Stimulated activated CD8-positive, alpha-beta memory T cell treated with anti-CD3 and anti-CD28 coated beads, Interleukin-15, amount 100 ng/mL, for 1 hour (primary cell): Measurements from ENCODE around the gene FBN1.

Experiments
- DNase-seq: peaks from one replicate; pipeline ENCODE4 v3.0.0-alpha.2; 2020; ENCODE audit warnings: low read depth

Gene FBN1

DNA sequence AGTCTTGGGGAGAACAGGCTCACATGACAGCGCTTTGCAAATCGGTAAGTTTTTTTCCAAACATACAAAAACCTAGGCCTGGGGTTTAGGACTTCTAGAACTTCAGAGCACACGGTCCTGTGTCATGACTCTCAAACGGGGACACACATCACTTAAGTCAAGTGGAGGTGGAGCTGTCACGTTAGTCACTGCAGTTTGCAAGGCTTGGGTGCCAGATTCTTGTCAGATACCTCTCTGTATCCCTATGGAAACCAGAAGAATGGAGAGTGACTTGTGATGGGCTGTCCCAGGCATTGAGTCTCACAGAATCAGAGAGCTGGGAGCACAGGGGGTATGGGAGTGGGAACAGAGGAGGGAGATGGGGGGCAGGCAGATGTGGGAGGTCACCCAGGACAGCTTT lies 249.5 kb downstream of the FBN1 start:
- no peak for DNase-seq

DNA sequence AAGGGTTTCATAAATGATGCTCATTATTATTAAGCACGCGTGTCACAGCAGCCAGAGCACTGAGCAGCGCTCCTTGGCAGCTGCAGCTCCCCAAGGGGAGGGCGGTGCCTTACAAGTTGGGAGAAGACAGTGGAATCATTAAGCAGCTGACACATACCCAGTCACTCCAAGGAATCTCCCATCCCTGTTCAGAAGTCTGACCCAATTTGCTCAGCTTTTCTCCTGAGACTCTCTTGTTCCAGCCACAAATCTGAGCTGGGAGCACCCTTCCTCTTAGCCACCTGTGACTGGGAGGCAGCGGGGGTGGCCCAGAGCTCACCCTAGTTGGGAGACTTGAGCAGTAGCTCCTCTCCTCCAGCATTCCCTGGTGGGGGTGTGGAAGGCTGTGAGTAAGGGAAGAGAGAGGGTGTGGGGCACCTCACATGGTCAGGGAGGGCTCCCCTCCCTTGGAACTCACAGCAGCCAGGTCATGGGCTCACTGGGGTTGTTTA lies 249.9 kb downstream of the FBN1 start:
- no peak for DNase-seq

DNA sequence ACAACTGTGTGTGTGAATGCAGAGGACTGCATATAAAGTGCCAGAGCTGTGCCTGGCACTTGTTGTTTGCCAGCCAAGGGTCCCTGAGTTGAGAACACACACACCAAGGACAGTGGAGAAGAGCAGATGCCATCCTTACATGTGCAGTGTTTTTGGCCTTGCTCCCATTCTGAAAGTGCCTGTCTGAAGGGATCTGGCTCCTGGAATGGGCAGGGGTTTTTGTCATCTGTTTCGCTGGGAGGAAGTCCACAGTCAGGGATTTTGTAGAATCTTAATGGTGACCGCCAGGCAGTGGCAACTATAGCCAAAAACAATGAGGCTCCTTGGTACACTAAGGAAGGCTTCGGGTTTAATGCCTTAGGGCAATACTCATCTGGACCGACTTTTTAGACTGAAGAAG lies 250.5 kb downstream of the FBN1 start:
- no peak for DNase-seq

DNA sequence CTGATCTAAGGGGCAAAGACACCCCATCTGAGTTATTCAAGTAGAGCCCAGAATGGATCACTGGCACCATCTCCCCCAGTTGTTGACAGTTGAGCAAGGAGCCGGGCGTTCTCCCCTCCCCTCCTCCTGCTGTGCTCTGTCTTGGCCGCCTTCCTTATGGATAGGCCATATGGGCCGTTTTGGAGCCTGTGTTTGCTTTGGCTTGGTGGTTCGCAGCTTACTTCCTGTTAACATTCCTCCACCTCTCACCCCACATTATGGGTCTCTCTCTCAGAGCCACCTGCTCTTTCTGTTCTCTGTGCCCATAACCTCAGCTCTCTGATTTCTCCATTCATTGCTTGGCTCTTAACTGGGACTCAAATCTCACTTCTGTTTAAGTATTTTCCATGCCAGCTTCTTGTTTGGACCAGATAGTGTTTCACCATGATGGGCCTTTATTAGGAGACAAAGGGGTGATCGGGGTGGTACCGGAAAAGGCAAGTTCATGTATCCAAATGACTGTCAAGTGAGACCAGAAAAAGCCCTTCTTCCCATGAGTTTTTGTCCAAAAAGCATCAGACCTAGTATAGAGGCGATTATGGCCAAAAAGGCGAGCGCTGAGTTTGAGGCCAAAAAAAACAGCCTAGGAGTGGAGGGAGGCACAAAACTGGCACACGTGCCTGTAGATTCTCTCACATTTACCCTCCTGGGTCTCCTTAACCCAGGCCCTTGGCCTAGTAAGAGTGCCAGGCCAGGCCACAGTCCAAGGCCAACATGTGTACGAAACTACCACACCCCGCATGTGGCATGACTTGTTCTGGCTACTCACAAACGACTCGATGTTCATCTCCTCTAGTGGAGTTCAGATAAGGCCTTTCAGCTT lies 251.6 kb downstream of the FBN1 start:
- no peak for DNase-seq

DNA sequence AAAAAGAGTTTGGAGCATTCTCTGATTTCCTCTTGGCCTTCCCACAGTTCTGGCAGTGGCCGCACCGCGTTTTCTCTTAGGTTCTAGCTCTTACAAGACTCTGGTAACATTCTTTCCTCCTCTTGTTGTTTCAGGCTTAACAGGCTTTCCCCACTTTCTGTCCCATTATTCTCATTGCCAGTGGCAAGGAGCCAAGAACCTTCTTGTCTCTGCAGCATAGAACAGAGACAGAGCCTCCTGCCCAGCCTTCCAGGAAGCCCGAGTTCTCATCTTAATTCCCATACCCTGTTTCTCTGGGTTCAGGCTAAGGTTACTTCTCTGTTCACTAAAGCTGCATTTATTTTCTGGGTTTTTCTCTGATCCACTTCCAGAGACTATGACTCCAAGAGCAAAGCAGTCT lies 253.2 kb downstream of the FBN1 start:
- no peak for DNase-seq

DNA sequence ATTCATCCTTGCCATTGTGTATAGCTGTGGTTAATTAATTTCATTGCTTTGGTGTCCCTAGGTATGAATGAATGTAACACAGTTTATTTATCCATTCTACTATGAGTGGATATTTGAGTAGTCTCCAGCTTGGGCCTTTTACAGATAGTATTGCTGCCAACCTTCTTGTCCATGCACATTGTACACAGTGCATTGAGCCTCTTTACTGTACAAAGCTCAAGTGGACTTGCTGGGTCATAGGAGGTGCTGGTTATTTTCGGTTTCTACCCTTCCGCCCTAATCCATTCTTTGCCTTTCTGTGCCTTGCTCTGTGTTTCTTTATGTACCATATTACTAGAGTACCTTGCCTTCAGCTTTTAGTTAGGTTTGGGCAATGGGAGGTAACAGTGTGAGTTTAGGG lies 253.6 kb downstream of the FBN1 start:
- DNase-seq, result no peak

DNA sequence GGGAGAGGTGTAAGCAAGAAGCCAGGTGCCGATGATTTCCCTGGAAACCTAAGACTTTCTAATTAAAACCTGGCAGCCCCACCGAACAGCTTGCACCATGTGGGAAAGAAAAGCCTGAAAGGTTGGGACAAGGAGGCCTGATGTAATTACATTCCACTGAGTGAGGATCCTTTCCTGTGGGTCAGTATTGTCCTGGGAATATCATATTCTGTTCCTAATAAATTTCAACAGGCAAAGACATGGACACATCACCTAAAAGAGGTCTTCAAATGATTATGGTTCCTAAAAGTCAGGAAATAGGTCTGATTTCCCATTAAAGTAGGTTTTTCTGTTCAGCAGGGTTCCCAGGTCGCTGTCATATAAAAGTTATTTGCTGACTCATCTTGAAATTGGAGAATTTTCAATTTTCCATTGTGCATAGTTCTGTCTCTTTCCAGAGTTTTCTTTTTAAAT lies 255.8 kb downstream of the FBN1 start:
- no peak for DNase-seq

DNA sequence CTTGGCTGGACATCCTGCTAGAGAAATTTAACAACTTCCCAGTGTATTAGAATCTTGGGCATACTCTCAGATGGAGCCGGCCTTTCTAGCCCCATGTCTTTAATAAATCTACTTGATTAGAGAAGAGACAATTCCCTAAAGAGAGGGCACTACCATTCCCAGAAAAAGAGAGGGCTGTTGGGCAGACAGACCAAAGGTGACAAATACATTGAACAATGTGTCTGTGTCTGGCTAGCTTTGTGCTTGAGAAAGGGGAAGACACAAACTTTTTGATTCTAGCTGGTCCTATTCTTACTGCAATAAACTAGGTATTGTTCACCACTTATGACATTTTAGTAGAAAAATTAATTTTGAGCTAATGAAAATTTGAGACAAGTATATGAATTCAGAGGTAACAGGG lies 256.6 kb downstream of the FBN1 start:
- DNase-seq, result no peak

DNA sequence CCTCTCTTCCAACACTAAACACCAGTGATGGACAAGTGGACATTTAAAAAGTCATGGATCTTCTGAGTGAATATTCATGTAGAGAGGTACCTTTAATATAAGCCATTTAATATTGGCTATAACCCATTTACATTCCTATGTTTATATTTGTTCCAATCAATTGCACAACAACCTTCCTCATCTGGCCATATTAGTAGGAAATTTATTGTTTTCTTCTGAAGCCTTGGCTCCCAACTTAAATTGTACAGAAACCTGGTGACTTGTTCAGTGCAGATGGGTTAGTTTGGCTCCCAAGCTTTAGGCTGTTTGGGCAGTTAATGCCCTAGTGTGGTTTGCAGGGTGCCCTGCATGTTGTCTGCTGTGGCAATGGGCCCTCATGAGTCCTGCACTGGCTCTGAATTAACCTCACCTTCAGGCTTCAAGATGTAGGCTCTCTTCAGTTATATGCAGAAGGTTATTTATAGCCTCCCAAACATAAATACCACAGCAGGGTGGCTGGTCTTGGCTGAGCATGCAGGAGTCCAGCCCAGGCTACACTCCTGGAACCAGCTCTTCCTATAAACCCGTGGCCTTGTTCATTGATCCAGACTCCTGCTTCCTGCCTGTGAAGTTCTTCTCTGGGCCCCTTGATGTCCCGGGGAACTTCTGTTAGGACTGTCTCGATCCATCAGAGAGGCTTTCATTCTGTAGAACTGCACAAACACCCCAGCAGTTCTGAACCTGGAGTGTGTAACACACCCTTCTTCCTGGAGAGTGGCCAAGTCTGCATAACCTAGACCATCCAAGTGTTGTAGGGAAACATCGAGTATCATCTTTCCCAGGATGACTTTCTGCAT lies 257.3 kb downstream of the FBN1 start:
- DNase-seq, result no peak

DNA sequence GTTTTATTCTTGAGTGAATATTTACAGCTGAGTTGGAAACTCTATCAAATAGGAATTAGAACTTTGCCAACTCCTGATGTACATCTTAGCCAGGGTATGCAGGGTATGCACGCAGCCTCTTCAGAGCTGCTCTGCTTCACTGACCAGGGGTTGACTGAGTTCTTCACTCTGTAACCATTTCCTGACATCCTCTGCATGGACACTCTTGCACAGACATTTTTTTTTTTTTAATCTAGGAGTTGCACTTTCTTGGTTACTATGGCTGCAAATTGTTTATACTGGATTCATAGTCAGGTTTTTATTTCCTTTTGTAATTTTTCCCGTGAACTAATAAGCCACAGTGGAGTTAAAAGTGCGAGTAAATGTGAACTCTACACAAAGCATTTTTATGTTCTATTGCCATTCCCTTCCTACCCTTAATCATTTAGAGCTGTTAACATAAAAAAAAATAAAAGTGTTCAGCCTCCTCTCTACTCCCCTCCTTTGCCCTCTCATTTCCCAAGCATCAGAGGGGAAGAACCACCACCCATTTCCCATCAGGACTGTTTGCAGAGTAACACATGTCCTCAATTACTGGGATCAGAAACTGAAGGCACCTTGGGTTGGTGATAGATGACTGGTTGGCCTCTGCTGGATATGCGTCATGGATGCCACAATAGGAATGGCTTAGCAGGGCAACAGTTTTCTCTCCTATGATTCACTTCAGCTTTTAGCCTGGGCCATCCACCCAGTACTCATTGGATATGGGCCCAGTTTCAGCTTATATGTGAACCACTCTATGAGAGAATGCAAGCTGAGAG lies 260.3 kb downstream of the FBN1 start:
- DNase-seq, result no peak

DNA sequence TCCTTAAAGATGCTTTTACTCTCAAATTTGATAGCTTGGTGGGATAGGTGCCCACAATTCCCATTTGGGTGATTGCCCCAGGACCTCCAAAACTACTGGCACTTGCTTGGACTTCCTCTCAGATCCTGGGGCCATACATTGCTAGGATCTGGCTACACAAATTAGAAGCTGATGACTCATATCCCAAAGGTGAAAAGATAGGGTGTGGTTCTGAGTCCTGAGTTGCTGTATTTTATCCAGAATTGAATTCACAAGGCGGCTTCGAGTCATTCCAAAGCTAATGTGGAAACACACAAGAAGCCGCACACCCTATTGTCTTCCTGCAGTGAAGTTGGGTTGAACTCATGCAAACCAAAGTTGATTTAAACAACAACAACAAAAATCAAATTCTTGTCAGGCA lies 260.9 kb downstream of the FBN1 start:
- DNase-seq, result no peak

DNA sequence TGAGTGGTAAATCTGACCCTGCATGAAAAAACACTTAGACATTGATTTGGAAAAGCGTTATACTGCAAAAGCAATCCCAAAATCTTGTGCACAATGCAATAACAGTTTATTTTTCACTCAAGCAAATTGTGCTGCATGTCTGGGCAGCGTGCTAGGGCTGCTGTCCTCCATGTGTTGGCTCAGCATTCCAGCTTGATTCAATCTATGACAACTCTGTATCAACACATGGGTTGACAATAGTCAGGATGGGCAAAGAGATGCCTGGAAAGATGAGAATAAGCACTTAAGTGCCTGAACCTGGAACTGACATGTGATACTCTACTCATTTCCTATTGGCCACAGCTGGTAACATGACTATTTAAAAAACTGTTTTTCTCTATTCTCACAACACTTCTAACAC lies 262.5 kb downstream of the FBN1 start:
- DNase-seq, result no peak

DNA sequence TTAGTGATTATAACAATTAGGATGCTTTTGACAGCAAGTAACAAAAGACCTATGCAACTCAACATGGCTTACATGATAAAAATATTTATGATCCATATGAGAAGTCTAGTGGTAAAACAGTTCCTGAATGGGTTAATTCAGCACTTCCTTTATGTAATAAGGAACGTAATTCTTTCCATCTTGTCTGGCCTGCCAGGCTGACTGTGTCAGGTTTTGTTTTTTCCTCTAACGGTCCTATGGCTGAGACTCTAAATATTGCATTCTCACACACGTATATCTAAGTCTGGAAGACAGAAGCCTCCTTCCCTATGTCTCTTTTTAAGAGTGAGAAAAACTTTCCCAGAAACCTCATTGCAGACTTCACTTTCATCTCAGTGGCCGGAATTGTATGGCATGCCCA lies 263.6 kb downstream of the FBN1 start:
- DNase-seq, result no peak

DNA sequence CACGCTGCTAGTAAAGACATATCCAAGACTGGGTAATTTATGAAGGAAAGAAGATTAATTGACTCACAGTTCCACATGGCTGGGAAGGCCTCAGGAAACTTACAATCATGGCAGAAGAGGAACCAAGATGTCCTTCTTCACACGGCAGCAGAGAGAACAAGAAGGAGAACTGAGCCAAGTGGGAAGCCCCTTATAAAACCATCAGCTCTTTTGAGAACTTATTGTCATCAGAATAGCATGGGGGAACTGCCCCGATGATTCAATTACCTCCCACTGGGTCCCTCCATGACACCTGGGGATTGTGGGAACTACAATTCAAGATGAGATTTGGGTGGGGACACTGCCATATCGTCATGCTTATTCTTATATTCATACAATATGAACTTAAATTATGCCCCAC lies 265.3 kb downstream of the FBN1 start:
- DNase-seq, result no peak

DNA sequence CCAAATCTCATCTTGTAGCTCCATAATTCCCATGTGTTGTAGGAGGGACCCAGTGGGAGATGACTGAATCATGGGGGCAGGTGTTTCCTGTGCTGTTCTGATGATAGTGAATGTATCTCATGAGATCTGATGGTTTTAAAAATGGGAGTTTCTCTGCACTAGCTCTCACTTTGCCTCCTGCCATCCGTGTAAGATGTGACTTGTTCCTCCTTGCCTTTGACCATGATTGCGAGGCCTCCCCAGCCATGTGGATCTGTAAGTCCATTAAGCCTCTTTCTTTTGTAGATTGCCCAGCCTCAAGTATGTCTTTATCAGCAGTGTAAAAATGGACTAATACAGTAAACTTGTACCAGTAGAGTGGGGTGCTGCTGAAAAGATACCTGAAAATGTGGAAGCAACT lies 269.7 kb downstream of the FBN1 start:
- DNase-seq, result no peak

DNA sequence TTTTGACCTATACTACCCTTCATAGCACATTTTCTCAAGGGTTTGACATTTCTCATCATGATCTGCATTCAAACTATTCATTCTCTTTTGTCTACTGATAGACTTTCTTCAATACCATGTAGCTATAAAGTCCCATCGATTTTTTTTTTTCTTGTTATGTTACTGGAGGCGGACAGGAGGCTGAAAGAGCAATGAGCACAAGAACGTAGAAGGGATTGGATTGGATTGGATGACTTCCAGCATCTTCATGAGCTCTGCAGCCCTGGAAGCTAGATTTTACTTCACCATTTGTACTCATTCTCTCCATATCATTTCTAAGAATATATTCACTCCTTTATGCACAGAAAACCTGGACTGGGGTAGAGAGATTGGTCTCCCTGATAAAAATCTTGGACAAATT lies 271.0 kb downstream of the FBN1 start:
- DNase-seq, result no peak

DNA sequence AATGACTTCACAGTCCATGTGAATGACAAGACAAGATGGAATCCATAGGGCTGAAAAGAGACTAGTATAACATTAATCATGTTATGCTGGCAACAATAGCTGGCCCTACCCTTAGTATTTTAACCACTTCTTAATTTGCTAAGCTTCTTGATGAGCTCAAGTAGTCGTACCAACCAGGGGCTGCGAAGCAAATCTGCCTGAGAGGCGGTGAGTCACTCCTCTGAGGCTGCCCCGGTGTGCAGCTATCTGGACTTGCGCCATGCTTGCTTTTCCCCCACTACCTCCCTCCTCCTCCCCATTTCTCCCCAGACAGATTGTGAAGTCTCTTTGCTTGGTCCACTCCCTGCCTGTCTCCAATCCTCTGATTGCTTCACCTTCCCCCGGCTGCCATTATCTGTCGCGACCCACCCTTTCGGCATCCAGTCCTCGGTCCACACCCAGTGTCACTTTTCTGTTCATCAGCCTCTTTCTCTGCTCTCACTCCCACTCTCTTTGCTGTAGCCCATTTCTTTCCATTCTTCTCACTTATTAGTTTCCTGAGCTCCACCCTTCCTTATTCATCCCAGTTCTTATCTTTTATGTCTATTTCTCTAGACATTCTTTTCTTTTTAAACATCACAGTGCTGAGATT lies 271.6 kb downstream of the FBN1 start:
- DNase-seq, result no peak

DNA sequence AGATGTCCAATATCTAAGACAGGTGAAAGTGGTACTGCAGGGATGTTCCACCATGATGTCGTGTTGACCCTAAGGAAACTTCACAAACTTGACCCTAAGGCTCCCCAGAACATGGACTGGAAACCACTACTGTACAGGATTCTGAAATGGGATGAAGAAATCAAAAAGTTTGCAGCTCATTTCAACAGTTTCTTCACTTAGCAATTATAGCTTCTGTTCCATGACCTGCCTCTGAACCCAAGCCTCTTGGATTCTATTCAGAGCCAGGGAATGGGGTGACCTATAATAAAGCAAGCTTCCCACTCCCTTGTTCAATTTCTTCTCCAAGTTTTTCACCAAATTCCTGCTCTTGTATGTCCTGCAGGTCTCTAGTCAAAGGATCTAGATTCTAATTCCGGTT lies 273.5 kb downstream of the FBN1 start:
- DNase-seq, result no peak

DNA sequence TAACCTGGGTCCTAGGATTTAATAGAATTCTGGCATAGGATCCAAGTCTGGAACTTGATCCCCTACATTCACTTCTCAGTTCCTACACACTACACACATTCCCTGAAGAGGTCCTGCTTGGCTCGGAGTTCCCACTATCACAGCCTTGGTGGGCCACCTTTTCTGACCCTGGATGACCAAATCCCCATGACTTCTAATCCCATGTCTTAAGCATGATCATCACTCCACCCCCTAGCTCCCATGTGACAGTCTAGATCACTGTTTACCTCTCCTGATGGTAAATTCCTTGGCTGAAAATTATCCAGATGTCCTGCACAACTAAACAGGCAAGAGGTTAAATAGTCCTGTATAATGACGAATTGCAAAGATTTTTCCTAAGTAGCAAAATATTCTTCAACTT lies 274.0 kb downstream of the FBN1 start:
- DNase-seq, result no peak

DNA sequence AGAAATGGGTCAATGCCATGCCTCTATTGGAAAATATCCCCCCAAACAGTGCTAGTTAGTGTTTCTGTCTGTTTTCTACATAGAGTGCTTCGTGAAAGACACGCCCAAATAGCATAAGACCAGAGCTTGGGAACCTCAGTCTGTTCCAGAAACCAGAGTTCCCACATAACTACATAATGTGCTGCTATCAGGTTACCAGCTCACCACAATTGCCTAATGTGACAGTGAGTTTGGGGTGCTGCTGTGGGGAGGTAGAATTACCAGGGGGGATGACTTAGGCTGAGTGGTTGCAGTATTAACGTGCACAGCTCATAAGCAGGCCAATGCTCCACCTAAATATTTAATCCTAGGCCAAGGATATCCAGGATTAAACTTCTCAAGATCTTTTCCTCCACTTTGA lies 275.0 kb downstream of the FBN1 start:
- no peak for DNase-seq

DNA sequence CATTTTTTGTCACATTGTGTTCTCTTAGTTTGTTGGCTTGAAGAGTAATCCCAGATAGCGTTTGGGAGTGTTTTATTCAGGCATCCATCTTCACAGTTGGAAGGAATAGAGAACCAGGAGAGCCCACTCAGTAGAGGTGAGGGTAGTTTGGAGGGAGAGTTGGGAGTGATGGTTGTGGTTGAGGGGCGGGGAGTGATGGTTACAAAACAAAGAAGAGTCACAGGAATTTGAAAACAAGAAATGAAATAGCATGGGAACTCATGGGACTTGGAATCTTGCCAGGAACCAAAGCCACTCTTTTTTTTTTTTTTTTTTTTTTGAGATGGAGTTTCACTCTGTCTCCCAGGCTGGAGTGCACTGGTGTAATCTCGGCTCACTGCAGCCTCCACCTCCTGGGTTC lies 278.0 kb downstream of the FBN1 start:
- DNase-seq, result no peak
